HCT116 (cell line): ENCODE data around the gene DPY30.

Experiments used
- CBX3 ChIP-seq: IDR thresholded peaks from 2 replicates; pipeline ENCODE4 v1.6.1; 2012; ENCODE audit warnings: low read depth
- CTCF ChIP-seq, 3 experiments: fragments of 200-600 bp in 1 of 3; sonication (generic) in 1 of 3; IDR thresholded peaks in 2 of 3; conservative IDR thresholded peaks in 1 of 3; 2 replicates each; pipeline ENCODE4 v1.5.1; 2012 to 2017; ENCODE audit warnings: low read depth in 2 of 3, low read length in 2 of 3, antibody characterized with exemption in 1 of 3, borderline replicate concordance in 1 of 3, control low read depth in 1 of 3, mild to moderate bottlenecking in 1 of 3, mixed read lengths in 1 of 3, mixed run types in 1 of 3, moderate library complexity in 1 of 3; ENCODE audit not compliant: insufficient read depth in 1 of 3
- EZH2 ChIP-seq: fragments of 200-600 bp; sonication (generic); IDR thresholded peaks from 2 replicates; pipeline ENCODE4 v1.6.1; 2017; ENCODE audit warnings: antibody characterized with exemption, mixed run types
- EZH2phosphoT487 ChIP-seq: fragments of 200-600 bp; IDR thresholded peaks from 2 replicates; pipeline ENCODE4 v1.6.1; 2018; ENCODE audit warnings: antibody characterized with exemption, borderline replicate concordance
- FOSL1 ChIP-seq: IDR thresholded peaks from 2 replicates; pipeline ENCODE4 v1.6.1; 2012; ENCODE audit warnings: low read depth
- MAX ChIP-seq: IDR thresholded peaks from 2 replicates; pipeline ENCODE4 v1.6.1; 2012
- POLR2A ChIP-seq: IDR thresholded peaks from 2 replicates; pipeline ENCODE4 v1.7.0; 2011; ENCODE audit warnings: borderline replicate concordance; ENCODE audit not compliant: insufficient read depth, insufficient read length; ENCODE audit errors: extremely low read depth
- POLR2AphosphoS5 ChIP-seq: IDR thresholded peaks from 2 replicates; pipeline ENCODE4 v1.6.1; 2011; ENCODE audit warnings: mild to moderate bottlenecking, low read depth, low read length, moderate library complexity
- SIN3A ChIP-seq: IDR thresholded peaks from 2 replicates; pipeline ENCODE4 v1.6.1; 2012; ENCODE audit warnings: low read depth
- SP1 ChIP-seq: IDR thresholded peaks from 2 replicates; pipeline ENCODE4 v1.6.1; 2012; ENCODE audit warnings: low read depth
- ZBTB33 ChIP-seq: IDR thresholded peaks from 2 replicates; pipeline ENCODE4 v1.6.1; 2011; ENCODE audit warnings: mild to moderate bottlenecking, low read length, moderate library complexity; ENCODE audit not compliant: insufficient replicate concordance; ENCODE audit errors: extremely low read depth
- ZNF274 ChIP-seq: fragments of 200-500 bp; sonication (Bioruptor generic); IDR thresholded peaks from 2 replicates; pipeline ENCODE4 v1.6.1; 2014; ENCODE audit warnings: mild to moderate bottlenecking, low read depth, low read length, inconsistent platforms

GRCh38 chr2:32011485-32011960 lies 28.1 kb downstream of the DPY30 start:
- TF ChIP-seq EZH2 (no peak), CBX3 (no peak), POLR2A (no peak), SIN3A (no peak), FOSL1 (no peak), CTCF (IDR thresholded peaks at IDR 0.05 in 2 of 3, conservative IDR thresholded peaks at IDR 0.05 in 1 of 3; ENCODE audit: borderline replicate concordance in 1 of 3, insufficient read depth in 1 of 3, low read depth in 2 of 3, low read length in 2 of 3) (no peak), MAX (no peak), POLR2AphosphoS5 (no peak), SP1 (no peak), ZNF274 (no peak), ZBTB33 (no peak), EZH2phosphoT487 (no peak)
